22Rv1 (cell line): ENCODE measurements around the gene GUSB.
"Not testable (repeated sequence)": the region's sequence is repeated elsewhere in the genome, so short reads cannot be mapped to it uniquely, and the experiment has no call there.

Source experiments
- H3K27ac ChIP-seq: fragments of 450-650 bp; 2 replicates; pipeline ENCODE4 v1.5.1; 2017
- ZFX ChIP-seq: fragments of 450-650 bp; IDR thresholded peaks from 2 replicates; pipeline ENCODE4 v1.6.1; 2017; ENCODE audit warnings: antibody characterized with exemption, borderline replicate concordance
- TF ChIP-seq, protein P1 (sequence below): fragments of 450-650 bp; IDR thresholded peaks from 2 replicates; pipeline ENCODE4 v1.5.1; 2017; ENCODE audit warnings: mild to moderate bottlenecking

The GUSB gene

DNA sequence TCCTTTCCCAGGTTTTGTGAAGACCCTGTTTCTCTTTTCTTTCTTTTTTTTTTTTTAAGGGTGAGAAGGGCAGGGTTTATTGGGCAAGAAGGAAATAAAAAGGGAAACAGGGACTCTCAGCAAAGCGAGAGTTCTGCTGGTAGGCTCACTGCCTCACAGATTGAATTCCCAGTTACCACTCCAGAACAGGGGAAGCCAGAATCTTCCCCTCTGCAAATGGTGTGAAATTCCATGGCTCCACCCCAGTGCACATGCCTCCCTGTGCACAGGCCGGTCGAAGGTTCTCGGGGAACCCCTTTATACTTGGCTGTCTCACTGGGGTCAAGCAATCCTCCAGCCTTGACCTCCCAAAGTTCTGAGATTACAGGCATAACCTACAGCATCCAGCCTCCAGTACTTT, 10.5 kb upstream of the GUSB start:
- TF ChIP-seq, protein P1, sequence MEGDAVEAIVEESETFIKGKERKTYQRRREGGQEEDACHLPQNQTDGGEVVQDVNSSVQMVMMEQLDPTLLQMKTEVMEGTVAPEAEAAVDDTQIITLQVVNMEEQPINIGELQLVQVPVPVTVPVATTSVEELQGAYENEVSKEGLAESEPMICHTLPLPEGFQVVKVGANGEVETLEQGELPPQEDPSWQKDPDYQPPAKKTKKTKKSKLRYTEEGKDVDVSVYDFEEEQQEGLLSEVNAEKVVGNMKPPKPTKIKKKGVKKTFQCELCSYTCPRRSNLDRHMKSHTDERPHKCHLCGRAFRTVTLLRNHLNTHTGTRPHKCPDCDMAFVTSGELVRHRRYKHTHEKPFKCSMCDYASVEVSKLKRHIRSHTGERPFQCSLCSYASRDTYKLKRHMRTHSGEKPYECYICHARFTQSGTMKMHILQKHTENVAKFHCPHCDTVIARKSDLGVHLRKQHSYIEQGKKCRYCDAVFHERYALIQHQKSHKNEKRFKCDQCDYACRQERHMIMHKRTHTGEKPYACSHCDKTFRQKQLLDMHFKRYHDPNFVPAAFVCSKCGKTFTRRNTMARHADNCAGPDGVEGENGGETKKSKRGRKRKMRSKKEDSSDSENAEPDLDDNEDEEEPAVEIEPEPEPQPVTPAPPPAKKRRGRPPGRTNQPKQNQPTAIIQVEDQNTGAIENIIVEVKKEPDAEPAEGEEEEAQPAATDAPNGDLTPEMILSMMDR, result no peak
- no peak for TF ChIP-seq ZFX
- no peak overlapping the region for H3K27ac ChIP-seq

DNA sequence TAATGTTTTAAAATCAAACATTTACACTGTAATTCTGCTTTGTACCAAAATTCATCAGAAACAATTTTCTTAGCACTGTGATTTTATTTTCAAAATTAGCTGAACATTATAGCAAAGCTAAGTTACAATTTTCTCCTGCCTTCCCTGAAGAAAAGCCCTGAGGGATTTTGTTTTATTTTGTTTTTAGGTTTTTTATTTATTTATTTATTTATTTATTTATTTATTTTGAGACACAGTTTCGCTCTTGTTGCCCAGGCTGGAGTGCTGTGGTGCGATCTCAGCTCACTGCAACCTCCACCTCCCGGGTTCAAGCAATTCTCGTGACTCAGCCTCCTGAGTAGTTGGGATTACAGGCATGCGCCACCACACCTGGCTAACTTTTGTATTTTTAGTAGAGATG, 9.8 kb upstream of the GUSB start:
- H3K27ac ChIP-seq, result not testable (repeated sequence)

DNA sequence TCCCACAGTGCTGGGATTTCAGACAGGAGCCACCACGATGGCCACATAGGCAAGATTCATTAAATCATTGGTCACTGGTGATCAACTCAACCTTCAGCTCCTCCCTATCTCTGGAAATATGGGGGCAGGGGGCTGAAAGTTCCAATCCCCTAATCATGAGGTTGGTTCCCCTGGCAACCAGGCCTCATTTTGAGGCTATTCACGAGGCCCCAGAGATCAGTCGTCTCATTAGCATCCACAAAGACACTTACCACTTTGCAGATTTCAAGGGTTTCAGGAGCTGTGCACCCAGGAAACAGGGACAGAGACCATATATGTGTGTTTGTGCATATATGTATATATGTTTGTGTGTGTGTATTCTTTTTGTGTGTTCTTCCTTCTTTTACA, 7.7 kb upstream of the GUSB start:
- TF ChIP-seq ZFX, result no peak
- TF ChIP-seq, protein P1, result no peak

DNA sequence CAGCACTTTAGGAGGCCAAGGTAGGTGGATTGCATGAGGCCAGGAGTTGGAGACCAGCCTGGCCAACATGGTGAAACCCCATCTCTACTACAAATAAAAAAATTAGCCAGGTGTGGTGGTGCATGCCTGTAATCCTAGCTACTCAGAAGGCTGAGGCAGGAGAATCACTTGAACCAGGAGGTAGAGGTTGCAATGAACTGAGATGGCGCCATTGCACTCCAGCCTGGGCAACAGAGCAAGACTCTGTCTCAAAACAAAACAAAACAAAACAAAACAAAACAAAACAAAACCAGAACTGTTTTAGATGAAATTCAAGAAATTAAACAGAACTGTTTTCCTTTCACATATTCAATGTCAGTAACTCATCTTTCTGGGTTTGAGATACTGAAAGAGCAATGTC, 6.5 kb upstream of the GUSB start:
- not testable (repeated sequence) for H3K27ac ChIP-seq

More for the DNA sequence above, 7.7 kb upstream of the GUSB start:
- no peak overlapping the region for H3K27ac ChIP-seq

DNA sequence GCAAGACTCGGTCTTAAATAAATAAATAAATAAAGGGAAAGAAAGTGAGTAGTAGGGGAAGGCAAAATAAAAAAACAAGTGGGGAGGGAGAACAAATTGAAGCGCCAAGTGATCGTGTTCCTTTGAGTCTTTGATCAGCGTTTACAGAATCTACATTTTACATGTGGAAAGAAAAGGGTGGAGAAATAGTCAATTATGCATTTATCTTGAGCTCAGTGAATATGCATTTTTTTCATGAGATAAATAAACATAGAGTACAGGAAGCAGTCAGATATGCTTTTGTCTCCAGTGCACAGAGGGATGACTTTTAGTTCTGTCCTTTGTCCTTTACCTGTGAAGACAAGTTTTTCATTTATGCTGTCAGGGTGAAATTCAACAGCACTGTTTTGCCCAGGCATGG, 6.1 kb upstream of the GUSB start:
- H3K27ac ChIP-seq, result no peak overlapping the region

DNA sequence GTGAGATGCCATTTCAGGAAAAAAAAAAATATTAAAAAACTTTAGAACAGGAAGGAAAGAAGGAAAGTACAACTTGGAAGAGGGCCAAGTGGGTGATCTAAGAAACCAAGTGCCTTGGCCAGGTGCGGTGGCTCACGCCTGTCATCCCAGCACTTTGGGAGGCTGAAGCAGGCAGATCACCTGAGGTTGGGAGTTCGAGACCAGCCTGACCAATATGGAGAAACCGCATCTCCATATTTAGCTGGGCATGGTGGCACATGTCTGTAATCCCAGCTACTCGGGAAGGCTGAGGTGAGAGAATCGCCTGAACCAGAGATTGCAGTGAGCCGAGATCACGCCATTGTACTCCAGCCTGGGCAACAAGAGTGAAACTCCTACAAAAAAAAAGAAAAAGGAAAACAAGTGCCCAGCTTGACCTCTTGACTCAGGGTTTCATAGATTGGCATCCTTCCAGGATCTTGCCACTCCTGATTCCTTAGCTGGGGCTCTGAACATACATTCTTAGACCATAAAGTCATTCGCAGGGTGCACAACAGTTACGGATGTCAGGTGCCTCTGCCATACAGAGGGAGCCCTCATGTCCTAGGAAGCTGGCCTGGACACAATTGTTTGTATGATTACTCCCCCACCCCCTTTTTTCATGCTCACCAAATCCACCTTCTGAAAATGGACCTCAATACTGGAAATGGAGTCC, 2.1 kb upstream of the GUSB start:
- TF ChIP-seq, protein P1, result no peak
- no peak for TF ChIP-seq ZFX
- no peak overlapping the region for H3K27ac ChIP-seq

More for the DNA sequence above, 6.1 kb upstream of the GUSB start:
- TF ChIP-seq, protein P1, result no peak
- no peak for TF ChIP-seq ZFX

DNA sequence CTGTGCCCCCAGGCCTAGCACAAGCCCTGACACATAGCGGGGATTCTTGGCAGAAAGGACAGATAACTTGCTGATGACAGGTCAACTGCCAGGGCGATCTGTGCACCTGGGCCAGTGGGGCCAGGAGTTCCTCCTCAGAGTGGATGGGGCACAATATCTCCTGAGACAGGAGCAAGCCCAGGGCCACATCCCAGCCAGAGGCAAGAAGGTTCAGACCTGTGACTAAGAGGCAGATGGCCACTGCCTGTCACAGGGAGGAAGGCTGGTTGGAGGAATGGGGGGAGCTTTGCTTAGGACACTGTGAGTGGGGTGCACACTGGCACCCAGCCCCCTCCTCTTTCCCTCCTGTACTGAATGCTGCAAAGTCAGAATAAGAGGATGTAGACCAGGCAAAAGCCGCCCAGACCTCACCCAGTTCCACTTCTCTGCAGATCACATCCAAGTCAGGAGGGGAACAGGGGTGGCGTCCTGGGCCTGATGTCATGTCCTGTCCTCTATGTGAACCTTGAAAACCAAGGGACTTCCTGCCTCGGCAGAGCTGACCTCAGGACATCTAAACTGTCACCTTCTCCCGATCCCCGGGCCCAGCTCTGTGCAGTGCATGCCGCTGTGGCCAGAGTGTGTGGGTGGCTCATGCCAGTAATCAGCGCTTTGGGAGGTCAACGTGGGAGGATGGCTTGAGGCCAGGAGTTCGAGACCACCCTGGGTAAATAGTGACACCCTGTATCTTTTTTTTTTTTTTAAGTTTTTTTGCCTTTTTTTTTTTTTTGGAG, 1.3 kb downstream of the GUSB start:
- peak overlapping the region; percentile 73 for H3K27ac ChIP-seq
- no peak for TF ChIP-seq ZFX
- TF ChIP-seq, protein P1, result no peak

DNA sequence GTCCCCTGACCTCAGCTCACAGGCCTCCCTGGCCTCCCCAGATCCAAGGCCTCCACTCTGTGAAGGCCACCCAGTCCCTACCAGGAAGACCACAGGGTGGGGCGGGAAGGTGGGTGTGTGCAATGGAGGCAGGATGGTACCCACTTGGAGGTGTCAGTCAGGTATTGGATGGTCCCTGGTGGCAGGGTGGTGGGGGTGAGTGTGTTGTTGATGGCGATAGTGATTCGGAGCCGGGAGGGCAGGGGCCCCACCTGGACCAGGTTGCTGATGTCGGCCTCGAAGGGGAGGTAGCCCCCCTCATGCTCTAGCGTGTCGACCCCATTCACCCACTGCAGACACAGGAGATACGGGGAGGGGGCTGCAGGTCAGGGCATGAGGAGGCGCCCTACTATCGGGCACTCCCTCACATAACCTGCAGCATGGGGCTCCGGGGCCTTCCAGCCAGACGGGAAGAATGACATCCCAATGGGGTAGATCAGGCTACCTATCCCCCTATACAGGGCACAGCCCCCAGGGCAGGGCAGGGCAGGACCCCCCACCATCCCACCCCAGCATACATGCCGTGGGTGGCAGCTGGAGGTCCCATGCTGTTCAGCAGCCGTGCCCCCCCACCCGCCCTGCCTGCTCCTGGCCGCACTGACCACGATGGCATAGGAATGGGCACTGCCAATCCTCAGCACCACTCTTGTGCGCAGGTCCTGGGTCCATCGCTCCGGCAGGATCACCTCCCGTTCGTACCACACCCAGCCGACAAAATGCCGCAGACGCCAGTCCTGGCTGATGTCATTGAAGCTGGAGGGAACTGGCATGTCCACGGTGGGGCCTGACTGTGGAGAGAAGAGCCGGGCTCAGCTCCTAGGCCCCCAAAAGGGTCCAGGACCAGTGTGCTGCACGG, 2.2 kb downstream of the GUSB start:
- no peak for TF ChIP-seq ZFX
- TF ChIP-seq, protein P1, result no peak
- no peak overlapping the region for H3K27ac ChIP-seq
